Breast epithelium (tissue), 4 donors: ENCODE data around the gene TMEM19. TPM values are rescaled to one million over a fixed set of nuclear protein-coding genes. Genes with fewer than 3 reads are reported as not detected.

Experiments
- DNase-seq, 2 donors: peaks; one replicate each; pipeline ENCODE4 v3.0.0-alpha.2; 2019; ENCODE audit warnings: low spot score in 2 of 2
- H3K27ac ChIP-seq, 2 donors: fragments of 200-600 bp; sonication (generic) in 1 of 2; one replicate each; pipeline ENCODE4 v1.5.1; 2016 to 2019; ENCODE audit warnings: mild to moderate bottlenecking in 1 of 2
- H3K27me3 ChIP-seq, 2 donors: fragments of 200-600 bp; sonication (generic) in 1 of 2; one replicate each; pipeline versions ENCODE4 v1.5.1 to v1.6.0; 2017 to 2019; ENCODE audit warnings: control low read depth in 1 of 2, mild to moderate bottlenecking in 1 of 2
- H3K36me3 ChIP-seq: fragments of 200-600 bp; one replicate; pipeline ENCODE4 v1.5.1; 2019
- H3K4me1 ChIP-seq, 2 donors: fragments of 200-600 bp; sonication (generic); one replicate each; pipeline ENCODE4 v1.5.1; 2016 to 2019; ENCODE audit warnings: control low read depth in 1 of 2
- H3K4me3 ChIP-seq, 3 donors: fragments of 200-600 bp; sonication (generic); 1 replicate in 2 of 3; 2 replicates in 1 of 3; pipeline ENCODE4 v1.5.1; 2016 to 2019; ENCODE audit warnings: mild to moderate bottlenecking in 3 of 3, moderate library complexity in 2 of 3
- H3K9me3 ChIP-seq, 2 donors: fragments of 200-600 bp; sonication (generic) in 1 of 2; one replicate each; pipeline ENCODE4 v1.5.1; 2016 to 2019; ENCODE audit warnings: control low read depth in 1 of 2
- CTCF ChIP-seq, 3 donors: fragments of 450-650 bp; IDR thresholded peaks; one replicate each; pipeline ENCODE4 v1.5.1; 2016 to 2017; ENCODE audit warnings: antibody characterized with exemption in 3 of 3, mild to moderate bottlenecking in 3 of 3, moderate library complexity in 3 of 3
- POLR2A ChIP-seq: fragments of 450-650 bp; IDR thresholded peaks from one replicate; pipeline ENCODE4 v1.6.1; 2016; ENCODE audit warnings: antibody characterized with exemption, mild to moderate bottlenecking, moderate library complexity
- POLR2AphosphoS5 ChIP-seq, 3 donors: sonication (generic); formaldehyde crosslinking; IDR thresholded peaks; one replicate each; pipeline ENCODE4 v1.6.1; 2017; ENCODE audit warnings: antibody characterized with exemption in 3 of 3
- intact Hi-C: fragments of 100-400 bp; cut with DNase I; formaldehyde crosslinking; loops from one replicate; pipeline ENCODE4 v1.15.1; 2023; ENCODE audit warnings: low total_unique reads
- total RNA-seq, 3 donors: library from RNA; depleted of rRNA; stranded (reverse); fragments of >200 nt; gene quantifications; one replicate each; pipeline ENCODE4 v1.1.0, GENCODE V29; 2016

Gene TMEM19
- total RNA-seq, 3 donors from 2014 or later: 13.0 to 29.0 (median 13.4) TPM

- H3K9me3 ChIP-seq: no peaks in the 10 kb centered on the region
- intact Hi-C loops: no loop called here
- no peaks in the 10 kb centered on the region for H3K4me1 ChIP-seq
- TF ChIP-seq POLR2A: no peak
- TF ChIP-seq CTCF (IDR thresholded peaks at IDR 0.05): no peak
- TF ChIP-seq POLR2AphosphoS5 (IDR thresholded peaks at IDR 0.05): no peak
- no peak overlapping the region for H3K4me3 ChIP-seq
- no peak for DNase-seq
- no peak overlapping the region for H3K27ac ChIP-seq
- H3K36me3 ChIP-seq: no peaks in the 10 kb centered on the region
- H3K27me3 ChIP-seq: no peaks in the 10 kb centered on the region
These were observed 67.0 kb downstream of the TMEM19 start for GRCh38 chr12:71752891-71753290.

Other genes with a start within 250 kb of the TMEM19 start
- under 1 TPM; 0.15 to 0.80 (median 0.66) TPM for gene LGR5, start 246.3 kb upstream of the TMEM19 start, total RNA-seq
- gene ZFC3H1, start 22.2 kb upstream of the TMEM19 start, total RNA-seq: 10 to 100 TPM; 79.2 to 92.9 (median 88.5) TPM
- gene THAP2, start 21.8 kb upstream of the TMEM19 start, total RNA-seq: 1 to 10 TPM; 2.6 to 8.2 (median 2.6) TPM
- gene RAB21, start 68.8 kb downstream of the TMEM19 start, total RNA-seq: 10 to 100 TPM; 22.1 to 26.9 (median 22.6) TPM
- gene TBC1D15, start 153.7 kb downstream of the TMEM19 start, total RNA-seq: 10 to 100 TPM; 56.7 to 64.2 (median 59.8) TPM